ENCODE data around the gene UBA6.
"Not testable (repeated sequence)": the region's sequence is repeated elsewhere in the genome, so short reads cannot be mapped to it uniquely, and the experiment has no call there.

Gene UBA6

GRCh38 chr4:67700738-67701516 is at the start of gene UBA6:
UBA6 (minus strand) TSS chr4:67701155; CDS start chr4:67701119, 36 bp downstream.
- peak; percentile 90 for DNase-seq (ENCODE audit: low spot score)

GRCh38 chr4:67750691-67751090 is 49.7 kb upstream of the UBA6 start:
- no peak for DNase-seq (ENCODE audit: low spot score)

GRCh38 chr4:67749286-67749685 is 48.3 kb upstream of the UBA6 start:
- DNase-seq (ENCODE audit: low spot score), result no peak

GRCh38 chr4:67746797-67747495 is 46.0 kb upstream of the UBA6 start:
- DNase-seq (ENCODE audit: low spot score), result peak; percentile 8

GRCh38 chr4:67744561-67745283 is 43.8 kb upstream of the UBA6 start:
- DNase-seq (ENCODE audit: low spot score), result no peak

- DNase-seq (ENCODE audit: low spot score), result no peak
These were observed 42.2 kb upstream of the UBA6 start for GRCh38 chr4:67743194-67743593.

- no peak for DNase-seq (ENCODE audit: low spot score)
These were observed 35.3 kb upstream of the UBA6 start for GRCh38 chr4:67736262-67736661.

GRCh38 chr4:67735325-67735724 is 34.4 kb upstream of the UBA6 start:
- no peak for DNase-seq (ENCODE audit: low spot score)

- not testable (repeated sequence) for DNase-seq (ENCODE audit: low spot score)
These were observed 29.6 kb upstream of the UBA6 start for GRCh38 chr4:67730511-67730910.

- DNase-seq (ENCODE audit: low spot score), result no peak
These were observed 26.3 kb upstream of the UBA6 start for GRCh38 chr4:67727124-67727850.

- no peak for DNase-seq (ENCODE audit: low spot score)
These were observed 25.0 kb upstream of the UBA6 start for GRCh38 chr4:67725981-67726380.

GRCh38 chr4:67725132-67725531 is 24.2 kb upstream of the UBA6 start:
- DNase-seq (ENCODE audit: low spot score), result no peak

GRCh38 chr4:67723949-67724348 is 23.0 kb upstream of the UBA6 start:
- no peak for DNase-seq (ENCODE audit: low spot score)

- DNase-seq (ENCODE audit: low spot score), result no peak
These were observed 22.4 kb upstream of the UBA6 start for GRCh38 chr4:67723341-67723740.

- DNase-seq (ENCODE audit: low spot score), result no peak
These were observed 21.0 kb upstream of the UBA6 start for GRCh38 chr4:67721770-67722597.

GRCh38 chr4:67721315-67721769 is 20.4 kb upstream of the UBA6 start:
- no peak for DNase-seq (ENCODE audit: low spot score)

- no peak for DNase-seq (ENCODE audit: low spot score)
These were observed 19.1 kb upstream of the UBA6 start for GRCh38 chr4:67719953-67720617.

- DNase-seq (ENCODE audit: low spot score), result no peak
These were observed 17.9 kb upstream of the UBA6 start for GRCh38 chr4:67718848-67719247.

- DNase-seq (ENCODE audit: low spot score), result no peak
These were observed 16.6 kb upstream of the UBA6 start for GRCh38 chr4:67717586-67717985.

- no peak for DNase-seq (ENCODE audit: low spot score)
These were observed 14.0 kb upstream of the UBA6 start for GRCh38 chr4:67714955-67715354.

- peak; percentile 11 for DNase-seq (ENCODE audit: low spot score)
These were observed 13.3 kb upstream of the UBA6 start for GRCh38 chr4:67714248-67714583.
